ENCODE measurements around the gene CNTLN. TPM values are rescaled to one million over a fixed set of nuclear protein-coding genes. Genes with fewer than 3 reads are reported as not detected.

The CNTLN gene
- total and polyA plus RNA-seq, 2 of the 8 experiments (the other 6 are each of a cell fraction or from before 2014, with no cell fraction given): 4.8 to 10.8 TPM

- Histone ChIP-seq H2BK120ac (replicated peaks; ENCODE audit: low read depth, low read length) (no peak overlapping the region), H3K36me3 (ENCODE audit: control insufficient read depth in 2 of 4, insufficient read depth in 4 of 4, low read length in 3 of 4) (no peaks in the 10 kb centered on the region), H3K4ac (replicated peaks; ENCODE audit: insufficient read length, low read depth, low read length) (no peak overlapping the region), H2AK5ac (ENCODE audit: low read depth, low read length) (no peak overlapping the region), H3K4me2 (ENCODE audit: insufficient read depth in 1 of 2, low read depth in 2 of 2, low read length in 2 of 2) (no peak overlapping the region), H4K91ac (replicated peaks; ENCODE audit: insufficient read length, low read length) (no peak overlapping the region), H3K56ac (replicated peaks; ENCODE audit: insufficient read length, low read depth, low read length) (no peak overlapping the region), H3K18ac (ENCODE audit: extremely low read depth, low read length) (no peak overlapping the region), H3K27ac (ENCODE audit: low read depth, low read length) (no peak overlapping the region), H3K4me1 (replicated peaks in 1 of 4; ENCODE audit: control insufficient read depth in 3 of 4, insufficient read depth in 4 of 4, low read length in 3 of 4) (peaks cover 2 to 4% (median 3%) of the 10 kb centered on the region in 4 experiments; a peak in 6 of 7 replicates), H2BK5ac (ENCODE audit: low read depth, low read length) (no peak overlapping the region), H2BK12ac (ENCODE audit: low read depth, low read length) (no peak overlapping the region), H3K9me3 (ENCODE audit: insufficient read depth in 2 of 2, low read depth in 1 of 2, low read length in 1 of 2) (no peaks in the 10 kb centered on the region), H3K4me3 (ENCODE audit: extremely low read depth in 1 of 4, insufficient read depth in 2 of 4, low read depth in 3 of 4, low read length in 4 of 4) (no peak overlapping the region), H3K23me2 (ENCODE audit: low read depth, low read length) (no peaks in the 10 kb centered on the region), H3K14ac (ENCODE audit: insufficient read length) (no peak overlapping the region), H3K9ac (replicated peaks in 1 of 4; ENCODE audit: extremely low read depth in 1 of 4, low read depth in 3 of 4, low read length in 3 of 4) (no peak overlapping the region), H3K79me1 (ENCODE audit: low read depth, low read length) (no peaks in the 10 kb centered on the region), H3K79me2 (ENCODE audit: control insufficient read depth in 1 of 2, insufficient read depth in 2 of 2, low read length in 2 of 2) (no peaks in the 10 kb centered on the region; a peak in 1 of 4 replicates), H2AFZ (ENCODE audit: low read length) (no peak overlapping the region), H2BK20ac (ENCODE audit: low read length) (no peak overlapping the region), H4K20me1 (replicated peaks in 1 of 2; ENCODE audit: control insufficient read depth in 1 of 2, insufficient read depth in 2 of 2, low read length in 2 of 2) (no peaks in the 10 kb centered on the region), H2BK15ac (ENCODE audit: low read length) (no peak overlapping the region), H4K8ac (ENCODE audit: extremely low read depth, insufficient read depth, low read length) (no peak overlapping the region), H3K23ac (ENCODE audit: insufficient read length) (no peak overlapping the region), H3K27me3 (replicated peaks in 1 of 4; ENCODE audit: control insufficient read depth in 3 of 4, extremely low read depth in 1 of 4, insufficient read depth in 3 of 4, low read length in 3 of 4) (no peaks in the 10 kb centered on the region), H4K5ac (ENCODE audit: insufficient read length, low read depth, low read length) (no peak overlapping the region)
- TF ChIP-seq TCF12 (IDR thresholded peaks at IDR 0.05; ENCODE audit: low read depth, low read length): no peak
- TF ChIP-seq BACH1 (IDR thresholded peaks at IDR 0.05; ENCODE audit: low read length): no peak
- TF ChIP-seq BRCA1 (IDR thresholded peaks at IDR 0.05; ENCODE audit: low read depth, low read length): no peak
- no peak for TF ChIP-seq EP300 (IDR thresholded peaks at IDR 0.05; ENCODE audit: borderline replicate concordance in 1 of 2, low read depth in 2 of 2, low read length in 2 of 2)
- DNase-seq (ENCODE audit: low read depth in 1 of 2, low spot score in 2 of 2) (no peak), FAIRE-seq (no peak)
- ChIA-PET POLR2A (ENCODE audit: partially characterized antibody) (no interaction called here), CTCF (ENCODE audit: partially characterized antibody) (no interaction called here)
Observed at GRCh38 chr9:17269799-17270198, 135.0 kb downstream of the CNTLN start.
